ENCODE measurements around the gene PARD3.

Gene PARD3

DNA sequence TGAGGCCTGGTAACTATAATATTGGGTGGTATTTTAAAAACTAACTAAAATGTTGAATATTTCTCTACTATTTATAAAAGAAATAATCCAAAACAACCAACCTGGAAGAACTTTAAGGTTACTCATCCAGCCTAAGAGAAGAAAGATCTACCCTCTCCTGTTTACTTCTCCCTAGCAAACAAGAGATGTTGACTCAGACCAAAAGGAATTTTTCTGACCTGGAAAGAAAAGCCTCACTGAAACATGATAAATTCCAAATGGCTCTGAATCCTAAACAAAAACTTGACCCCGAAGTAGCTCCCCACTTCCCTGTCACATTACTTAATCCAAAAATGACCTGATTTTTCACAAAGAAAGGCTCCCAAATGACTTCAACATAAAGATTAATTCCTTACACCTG, 101.2 kb downstream of the PARD3 start:
- no peak overlapping the region for H2AFZ ChIP-seq (ENCODE audit: low read length)
- H3K9ac ChIP-seq (ENCODE audit: low read depth, low read length, poor library complexity, severe bottlenecking) = no peak overlapping the region
- TF ChIP-seq EZH2phosphoT487 (IDR thresholded peaks at IDR 0.05; ENCODE audit: borderline replicate concordance) = no peak
- TF ChIP-seq, protein P1, sequence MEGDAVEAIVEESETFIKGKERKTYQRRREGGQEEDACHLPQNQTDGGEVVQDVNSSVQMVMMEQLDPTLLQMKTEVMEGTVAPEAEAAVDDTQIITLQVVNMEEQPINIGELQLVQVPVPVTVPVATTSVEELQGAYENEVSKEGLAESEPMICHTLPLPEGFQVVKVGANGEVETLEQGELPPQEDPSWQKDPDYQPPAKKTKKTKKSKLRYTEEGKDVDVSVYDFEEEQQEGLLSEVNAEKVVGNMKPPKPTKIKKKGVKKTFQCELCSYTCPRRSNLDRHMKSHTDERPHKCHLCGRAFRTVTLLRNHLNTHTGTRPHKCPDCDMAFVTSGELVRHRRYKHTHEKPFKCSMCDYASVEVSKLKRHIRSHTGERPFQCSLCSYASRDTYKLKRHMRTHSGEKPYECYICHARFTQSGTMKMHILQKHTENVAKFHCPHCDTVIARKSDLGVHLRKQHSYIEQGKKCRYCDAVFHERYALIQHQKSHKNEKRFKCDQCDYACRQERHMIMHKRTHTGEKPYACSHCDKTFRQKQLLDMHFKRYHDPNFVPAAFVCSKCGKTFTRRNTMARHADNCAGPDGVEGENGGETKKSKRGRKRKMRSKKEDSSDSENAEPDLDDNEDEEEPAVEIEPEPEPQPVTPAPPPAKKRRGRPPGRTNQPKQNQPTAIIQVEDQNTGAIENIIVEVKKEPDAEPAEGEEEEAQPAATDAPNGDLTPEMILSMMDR (conservative IDR thresholded peaks at IDR 0.05; ENCODE audit: low read length) = no peak
- no peaks in the 10 kb centered on the region for H3K9me3 ChIP-seq (ENCODE audit: insufficient read depth, low read depth, low read length)
- no peaks in the 10 kb centered on the region for H3K9me2 ChIP-seq (replicated peaks; ENCODE audit: low read depth, low read length)
- no peak overlapping the region for H3K4me2 ChIP-seq (ENCODE audit: low read depth, low read length, poor library complexity, severe bottlenecking)
- peaks cover 62% of the 10 kb centered on the region for H4K20me1 ChIP-seq (ENCODE audit: insufficient read depth, low read length, poor library complexity, severe bottlenecking)
- no peaks in the 10 kb centered on the region for H3K27me3 ChIP-seq (ENCODE audit: insufficient read depth, low read length, poor library complexity, severe bottlenecking)
- H3K4me1 ChIP-seq (ENCODE audit: insufficient read depth, low read length, poor library complexity, severe bottlenecking) = peaks cover 17% of the 10 kb centered on the region
- no peak overlapping the region for H3K4me3 ChIP-seq (ENCODE audit: low read length, poor library complexity, severe bottlenecking)
- H3K36me3 ChIP-seq (ENCODE audit: insufficient read depth, low read length) = no peaks in the 10 kb centered on the region
- H3F3A ChIP-seq (ENCODE audit: low read depth) = 0 out of 2 replicates have a peak, but pooled peaks cover 4% of the 10 kb centered on the region
- peaks cover 74% of the 10 kb centered on the region for H3K79me2 ChIP-seq (ENCODE audit: insufficient read depth, low read length)

DNA sequence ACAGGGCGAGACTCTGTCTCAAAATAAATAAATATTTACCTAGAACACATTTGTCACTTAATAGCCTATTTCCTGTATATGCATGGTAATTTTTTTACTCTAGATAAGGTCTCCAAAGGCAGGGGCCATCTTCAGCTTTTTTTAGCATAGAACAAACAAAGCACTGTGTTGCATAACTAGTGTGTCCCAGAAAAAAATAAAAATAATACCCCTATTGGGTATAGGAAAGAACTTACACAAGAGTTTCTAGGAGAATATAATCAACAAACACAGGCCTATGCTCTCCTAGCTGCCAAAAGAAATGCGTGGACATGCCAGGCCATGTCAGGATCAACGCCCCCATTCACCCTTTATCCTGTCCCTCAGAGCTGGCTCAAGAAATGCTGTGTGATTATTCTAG, 103.6 kb downstream of the PARD3 start:
- H3K27me3 ChIP-seq (ENCODE audit: insufficient read depth, low read length, poor library complexity, severe bottlenecking) = no peaks in the 10 kb centered on the region
- no peaks in the 10 kb centered on the region for H3K9me2 ChIP-seq (replicated peaks; ENCODE audit: low read depth, low read length)
- no peaks in the 10 kb centered on the region for H3K36me3 ChIP-seq (ENCODE audit: insufficient read depth, low read length)
- H3K9ac ChIP-seq (ENCODE audit: low read depth, low read length, poor library complexity, severe bottlenecking) = no peak overlapping the region
- no peak overlapping the region for H3K4me3 ChIP-seq (ENCODE audit: low read length, poor library complexity, severe bottlenecking)
- H2AFZ ChIP-seq (ENCODE audit: low read length) = no peak overlapping the region
- H3F3A ChIP-seq (ENCODE audit: low read depth) = no peaks in the 10 kb centered on the region
- H3K4me1 ChIP-seq (ENCODE audit: insufficient read depth, low read length, poor library complexity, severe bottlenecking) = peaks cover 18% of the 10 kb centered on the region
- peaks cover 70% of the 10 kb centered on the region for H3K79me2 ChIP-seq (ENCODE audit: insufficient read depth, low read length)
- H4K20me1 ChIP-seq (ENCODE audit: insufficient read depth, low read length, poor library complexity, severe bottlenecking) = peaks cover 53% of the 10 kb centered on the region
- TF ChIP-seq, protein P1 (conservative IDR thresholded peaks at IDR 0.05; ENCODE audit: low read length) = no peak
- no peak for TF ChIP-seq EZH2phosphoT487 (IDR thresholded peaks at IDR 0.05; ENCODE audit: borderline replicate concordance)
- H3K9me3 ChIP-seq (ENCODE audit: insufficient read depth, low read depth, low read length) = no peaks in the 10 kb centered on the region
- no peak overlapping the region for H3K4me2 ChIP-seq (ENCODE audit: low read depth, low read length, poor library complexity, severe bottlenecking)

DNA sequence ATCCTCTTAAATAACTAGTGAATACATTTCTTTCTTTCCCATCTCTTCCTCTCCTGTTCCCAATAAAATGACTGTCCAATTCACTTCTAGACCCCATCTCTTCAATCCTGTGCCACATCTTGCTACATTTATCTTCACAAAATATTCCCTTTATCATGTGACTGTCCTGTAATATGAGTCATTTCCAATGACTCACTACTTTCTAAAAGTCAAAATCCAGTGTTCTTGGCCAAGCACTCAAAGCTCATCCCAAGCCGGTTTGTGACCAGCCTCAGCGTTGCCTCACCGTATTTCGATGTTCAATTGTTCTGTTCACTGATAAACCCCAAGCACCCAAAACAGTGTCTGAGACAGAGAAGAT, 104.7 kb downstream of the PARD3 start:
- Histone ChIP-seq H3K36me3 (ENCODE audit: insufficient read depth, low read length) (no peaks in the 10 kb centered on the region), H4K20me1 (ENCODE audit: insufficient read depth, low read length, poor library complexity, severe bottlenecking) (peaks cover 52% of the 10 kb centered on the region), H3K9ac (ENCODE audit: low read depth, low read length, poor library complexity, severe bottlenecking) (no peak overlapping the region), H3K79me2 (ENCODE audit: insufficient read depth, low read length) (peaks cover 72% of the 10 kb centered on the region), H3K27me3 (ENCODE audit: insufficient read depth, low read length, poor library complexity, severe bottlenecking) (no peaks in the 10 kb centered on the region), H3K4me2 (ENCODE audit: low read depth, low read length, poor library complexity, severe bottlenecking) (no peak overlapping the region), H3F3A (ENCODE audit: low read depth) (no peaks in the 10 kb centered on the region), H3K9me2 (replicated peaks; ENCODE audit: low read depth, low read length) (no peaks in the 10 kb centered on the region), H3K9me3 (ENCODE audit: insufficient read depth, low read depth, low read length) (no peaks in the 10 kb centered on the region), H3K4me3 (ENCODE audit: low read length, poor library complexity, severe bottlenecking) (no peak overlapping the region), H3K4me1 (ENCODE audit: insufficient read depth, low read length, poor library complexity, severe bottlenecking) (peaks cover 18% of the 10 kb centered on the region), H2AFZ (ENCODE audit: low read length) (no peak overlapping the region)
- TF ChIP-seq, protein P1 (conservative IDR thresholded peaks at IDR 0.05; ENCODE audit: low read length) = no peak
- no peak for TF ChIP-seq EZH2phosphoT487 (IDR thresholded peaks at IDR 0.05; ENCODE audit: borderline replicate concordance)

Data from Loucy (cell line).